SK-N-SH (cell line): ENCODE measurements around the gene NEGR1. TPM values are rescaled to one million over a fixed set of nuclear protein-coding genes. Genes with fewer than 3 reads are reported as not detected.

Experiments
- CTCF ChIA-PET: fragments of 300-600, 350-600 bp; formaldehyde crosslinking; extraction: SDS; loops from one replicate; lab custom pipeline; 2021; lab: Yijun Ruan, JAX
- POLR2A ChIA-PET: fragments of 350-600 bp; sonication (Branson Sonifier 250); formaldehyde crosslinking; extraction: SDS; loops from one replicate; lab custom pipeline; 2020; ENCODE audit warnings: antibody characterized with exemption, inconsistent platforms; lab: Yijun Ruan, JAX
- DNase-seq: peaks from one replicate; pipeline ENCODE4 v3.0.0; 2012
- H2AFZ ChIP-seq: fragments of 200-600 bp; sonication (generic); 2 replicates; pipeline ENCODE4 v1.8.1; 2016; ENCODE audit warnings: antibody characterized with exemption, mild to moderate bottlenecking, low read depth
- H3F3A ChIP-seq: fragments of 200-600 bp; sonication (generic); replicated peaks from 2 replicates; pipeline ENCODE3; 2016; ENCODE audit warnings: antibody characterized with exemption, mild to moderate bottlenecking; ENCODE audit not compliant: insufficient read depth
- H3K27ac ChIP-seq, 2 experiments: fragments of 200-500 bp in 1 of 2; fragments of 200-600 bp in 1 of 2; sonication (Bioruptor generic) in 1 of 2; sonication (generic), shearing (Covaris generic) in 1 of 2; 2 replicates each; pipeline versions ENCODE4 v1.5.1 to v1.6.1; 2014 to 2016; ENCODE audit warnings: low read depth in 2 of 2, inconsistent platforms in 1 of 2, low read length in 1 of 2, mild to moderate bottlenecking in 1 of 2, mixed read lengths in 1 of 2
- H3K27me3 ChIP-seq: fragments of 200-600 bp; sonication (generic), shearing (Covaris generic); 2 replicates; pipeline ENCODE4 v1.6.1; 2016; ENCODE audit warnings: mixed run types; ENCODE audit not compliant: insufficient read depth
- H3K36me3 ChIP-seq, 2 experiments: fragments of 200-500 bp in 1 of 2; fragments of 200-600 bp in 1 of 2; sonication (Bioruptor generic) in 1 of 2; sonication (generic) in 1 of 2; replicated peaks in 1 of 2; 2 replicates each; pipeline versions ENCODE3 to v1.5.1; 2014 to 2016; ENCODE audit warnings: low read length in 1 of 2, mild to moderate bottlenecking in 1 of 2; ENCODE audit not compliant: insufficient read depth in 2 of 2, control insufficient read depth in 1 of 2
- H3K4me1 ChIP-seq, 2 experiments: fragments of 200-500 bp in 1 of 2; fragments of 200-600 bp in 1 of 2; sonication (Bioruptor generic) in 1 of 2; sonication (generic), shearing (Covaris generic) in 1 of 2; 2 replicates each; pipeline versions ENCODE4 v1.5.1 to v1.6.1; 2014 to 2016; ENCODE audit warnings: low read depth in 1 of 2, low read length in 1 of 2, mixed run types in 1 of 2; ENCODE audit not compliant: insufficient read depth in 2 of 2, control insufficient read depth in 1 of 2
- H3K4me2 ChIP-seq: fragments of 200-600 bp; sonication (generic), shearing (Covaris generic); 2 replicates; pipeline ENCODE4 v1.6.1; 2017; ENCODE audit warnings: mixed run types
- H3K4me3 ChIP-seq, 2 experiments: fragments of 200-500 bp in 1 of 2; fragments of 200-600 bp in 1 of 2; sonication (Bioruptor generic) in 1 of 2; sonication (generic), shearing (Covaris generic) in 1 of 2; 2 replicates each; pipeline versions ENCODE4 v1.5.1 to v1.8.1; 2014 to 2016; ENCODE audit warnings: low read depth in 2 of 2, inconsistent platforms in 1 of 2, low read length in 1 of 2, mild to moderate bottlenecking in 1 of 2, mixed read lengths in 1 of 2, moderate library complexity in 1 of 2
- H3K79me2 ChIP-seq: fragments of 200-600 bp; sonication (generic); 2 replicates; pipeline ENCODE4 v1.8.1; 2017; ENCODE audit warnings: mild to moderate bottlenecking; ENCODE audit not compliant: insufficient read depth
- H3K9ac ChIP-seq: fragments of 200-600 bp; sonication (generic); 2 replicates; pipeline ENCODE4 v1.6.1; 2017; ENCODE audit warnings: mixed run types
- H3K9me2 ChIP-seq: fragments of 200-600 bp; sonication (generic); 2 replicates; pipeline ENCODE4 v1.6.1; 2017; ENCODE audit warnings: mixed run types
- H3K9me3 ChIP-seq: fragments of 200-600 bp; sonication (generic); 2 replicates; pipeline ENCODE4 v1.6.1; 2017; ENCODE audit warnings: mixed run types, mild to moderate bottlenecking, moderate library complexity
- H4K20me1 ChIP-seq: fragments of 200-600 bp; sonication (generic); 2 replicates; pipeline ENCODE4 v1.6.1; 2017; ENCODE audit warnings: mild to moderate bottlenecking, mixed run types; ENCODE audit not compliant: insufficient read depth
- CHD2 ChIP-seq: fragments of 150-350 bp; IDR thresholded peaks from 2 replicates; pipeline ENCODE4 v1.6.1; 2018; ENCODE audit warnings: low read length; ENCODE audit not compliant: partially characterized antibody
- CTCF ChIP-seq: fragments of 200-600 bp; sonication (generic); IDR thresholded peaks from 2 replicates; pipeline ENCODE4 v1.6.1; 2017; ENCODE audit warnings: antibody characterized with exemption, mild to moderate bottlenecking, moderate library complexity
- ELF1 ChIP-seq: IDR thresholded peaks from 2 replicates; pipeline ENCODE4 v1.4.0; 2012
- FOSL2 ChIP-seq: IDR thresholded peaks from 2 replicates; pipeline ENCODE4 v1.4.0; 2012; ENCODE audit warnings: low read depth, mild to moderate bottlenecking, moderate library complexity, borderline replicate concordance
- FOXJ3 ChIP-seq: sonication (generic); formaldehyde crosslinking; IDR thresholded peaks from 2 replicates; pipeline ENCODE4 v1.5.1; 2020; ENCODE audit warnings: mild to moderate bottlenecking, missing genetic modification reagents
- GATA2 ChIP-seq: sonication (generic); formaldehyde crosslinking; IDR thresholded peaks from 2 replicates; pipeline ENCODE4 v1.5.0; 2020; ENCODE audit warnings: mild to moderate bottlenecking, missing genetic modification reagents
- JUND ChIP-seq: IDR thresholded peaks from 2 replicates; pipeline ENCODE4 v1.4.0; 2012
- MAX ChIP-seq: IDR thresholded peaks from 2 replicates; pipeline ENCODE4 v1.4.0; 2012; ENCODE audit warnings: low read depth
- MEF2A ChIP-seq: IDR thresholded peaks from 2 replicates; pipeline ENCODE4 v1.4.0; 2012; ENCODE audit warnings: low read depth, borderline replicate concordance
- NFIC ChIP-seq: IDR thresholded peaks from 2 replicates; pipeline ENCODE4 v1.4.0; 2012; ENCODE audit warnings: borderline replicate concordance
- PBX3 ChIP-seq: IDR thresholded peaks from 2 replicates; pipeline ENCODE4; 2012
- POLR2AphosphoS5 ChIP-seq: IDR thresholded peaks from 2 replicates; pipeline ENCODE4 v1.6.1; 2012; ENCODE audit warnings: low read depth, low read length
- RAD21 ChIP-seq: IDR thresholded peaks from 2 replicates; pipeline ENCODE4 v1.6.1; 2012; ENCODE audit warnings: mild to moderate bottlenecking, low read length
- RCOR1 ChIP-seq: fragments of 150-350 bp; IDR thresholded peaks from 2 replicates; pipeline ENCODE4 v1.6.1; 2017; ENCODE audit warnings: antibody characterized with exemption, low read length
- REST ChIP-seq: IDR thresholded peaks from 2 replicates; pipeline ENCODE4 v1.6.1; 2012; ENCODE audit warnings: mild to moderate bottlenecking, low read depth, low read length, moderate library complexity
- RFX5 ChIP-seq: IDR thresholded peaks from 2 replicates; pipeline ENCODE4 v1.6.1; 2012; ENCODE audit warnings: mild to moderate bottlenecking, improper control_type of control experiment, low read length
- RXRA ChIP-seq: IDR thresholded peaks from 2 replicates; pipeline ENCODE4 v1.4.0; 2012; ENCODE audit warnings: low read depth, mild to moderate bottlenecking, borderline replicate concordance
- SIN3A ChIP-seq: IDR thresholded peaks from 2 replicates; pipeline ENCODE4 v1.6.1; 2012; ENCODE audit warnings: low read depth, mild to moderate bottlenecking, low read length, moderate library complexity, borderline replicate concordance
- YY1 ChIP-seq: IDR thresholded peaks from 2 replicates; pipeline ENCODE4 v1.4.0; 2012; ENCODE audit warnings: low read depth, mild to moderate bottlenecking
- WGBS: methylation state at CpG from one replicate; pipeline ENCODE4 v1.1.6; 2017; ENCODE audit warnings: low lambda C conversion rate; 5-methylcytosine and 5-hydroxymethylcytosine counted together
- polyA plus RNA-seq, 3 experiments: library from polyadenylated mRNA; depleted of rRNA; stranded (reverse); fragments of >200 nt; gene quantifications; 2 replicates each; pipeline ENCODE4 v1.2.3, GENCODE V29; 2012

NEGR1 gene
- polyA plus RNA-seq, 1 of the 3 experiments (the other 2 are of a cell fraction), result 0.21 TPM

GRCh38 chr1:72023063-72023930 lies 259.0 kb downstream of the NEGR1 start:
- Histone ChIP-seq H2AFZ (no peak overlapping the region), H3K79me2 (no peaks in the 10 kb centered on the region), H3K9ac (no peak overlapping the region), H3K4me3 (no peak overlapping the region), H3K4me1 (peaks cover 0 to 5% of the 10 kb centered on the region in 2 experiments; a peak in 1 of 4 replicates), H3K27me3 (no peaks in the 10 kb centered on the region), H3K36me3 (no peaks in the 10 kb centered on the region), H3K9me3 (no peaks in the 10 kb centered on the region), H3K4me2 (no peak overlapping the region), H3K9me2 (no peaks in the 10 kb centered on the region), H3K27ac (no peak overlapping the region), H4K20me1 (no peaks in the 10 kb centered on the region), H3F3A (no peaks in the 10 kb centered on the region)
- 49% methylated on average over 4 of the region's 4 CpGs for WGBS
- CTCF ChIA-PET, result interaction anchor here (1.2 to 2.8 kb wide), 2 partner anchors 15 to 434 kb away, joined by 6 to 13 read pairs; no protein-coding TSS in a partner anchor
- DNase-seq, result no peak
- TF ChIP-seq POLR2AphosphoS5 (no peak), GATA2 (CRISPR knock-in tag) (no peak)
- POLR2A ChIA-PET, result no interaction called here

- no peak overlapping the region for H3K4me3 ChIP-seq
- H3K4me1 ChIP-seq, result peaks cover 0 to 5% of the 10 kb centered on the region in 2 experiments; a peak in 1 of 4 replicates
- ChIA-PET CTCF (no interaction called here), POLR2A (no interaction called here)
- no peak overlapping the region for H3K27ac ChIP-seq
- 70% methylated on average over 2 of the region's 2 CpGs for WGBS
- no peaks in the 10 kb centered on the region for H3K79me2 ChIP-seq
- H2AFZ ChIP-seq, result no peak overlapping the region
- H3K9ac ChIP-seq, result no peak overlapping the region
- no peaks in the 10 kb centered on the region for H3K36me3 ChIP-seq
- no peaks in the 10 kb centered on the region for H4K20me1 ChIP-seq
- no peak for TF ChIP-seq RXRA
- TF ChIP-seq CTCF, result no peak
- TF ChIP-seq REST, result no peak
- TF ChIP-seq CHD2, result no peak
- no peak for TF ChIP-seq MEF2A
- no peak for TF ChIP-seq RAD21
- TF ChIP-seq RCOR1, result no peak
- TF ChIP-seq NFIC, result no peak
- TF ChIP-seq POLR2AphosphoS5, result no peak
- TF ChIP-seq PBX3, result no peak
- no peak for TF ChIP-seq YY1
- TF ChIP-seq JUND, result no peak
- TF ChIP-seq FOXJ3, result no peak
- no peak for TF ChIP-seq FOSL2
- no peak for TF ChIP-seq MAX
- TF ChIP-seq RFX5, result no peak
- no peak for TF ChIP-seq ELF1
- no peak for TF ChIP-seq SIN3A
- no peak overlapping the region for H3K4me2 ChIP-seq
- no peaks in the 10 kb centered on the region for H3F3A ChIP-seq
- DNase-seq, result no peak
- H3K9me2 ChIP-seq, result no peaks in the 10 kb centered on the region
- H3K9me3 ChIP-seq, result no peaks in the 10 kb centered on the region
- no peaks in the 10 kb centered on the region for H3K27me3 ChIP-seq
These were observed 263.8 kb downstream of the NEGR1 start for GRCh38 chr1:72018562-72018961.
